T-helper 2 cell treated with Interferon-gamma antibody and Interleukin-4, amounts not matched to agents 5 μg/mL and 100 μg/mL, for 36 hours (primary cell): ENCODE data around the gene CCDC141.
"Not testable (repeated sequence)": the region's sequence is repeated elsewhere in the genome, so short reads cannot be mapped to it uniquely, and the experiment has no call there.

Source experiments
- DNase-seq: peaks from one replicate; pipeline ENCODE4 v3.0.0; 2021; ENCODE audit warnings: low spot score
- H3K27ac Mint-ChIP-seq: one replicate; pipeline ENCODE4 v1.8.0; 2021; ENCODE audit warnings: mild to moderate bottlenecking, mixed read lengths
- H3K27me3 Mint-ChIP-seq: one replicate; pipeline ENCODE4 v1.8.0; 2021; ENCODE audit warnings: low read depth, mixed read lengths
- H3K36me3 Mint-ChIP-seq: one replicate; pipeline ENCODE4 v1.8.0; 2021; ENCODE audit warnings: low read depth, mixed read lengths
- H3K4me1 Mint-ChIP-seq: one replicate; pipeline ENCODE4 v1.8.0; 2021; ENCODE audit warnings: low read depth, mixed read lengths
- H3K4me3 Mint-ChIP-seq: one replicate; pipeline ENCODE4 v1.8.0; 2022; ENCODE audit warnings: mild to moderate bottlenecking, moderate library complexity, mixed read lengths
- H3K9me3 Mint-ChIP-seq: one replicate; pipeline ENCODE4 v1.8.0; 2021; ENCODE audit warnings: mixed read lengths

The CCDC141 gene

GRCh38 chr2:179049546-179050311 is at the start of gene CCDC141:
CCDC141 (minus strand) TSS chr2:179050137; CDS start chr2:179049941, 196 bp downstream.
- Mint-ChIP-seq H3K4me3 (peak within 1 kb of the TSS; percentile 90), H3K27me3 (no peaks in the 10 kb centered on the region), H3K4me1 (peaks cover 51% of the 10 kb centered on the region), H3K36me3 (peaks cover 21% of the 10 kb centered on the region), H3K27ac (peak within 1 kb of the TSS; percentile 87), H3K9me3 (peaks cover 9% of the 10 kb centered on the region)
- peak; percentile 19 for DNase-seq

- peaks cover 6% of the 10 kb centered on the region for H3K9me3 Mint-ChIP-seq
- no peaks in the 10 kb centered on the region for H3K27me3 Mint-ChIP-seq
- H3K4me3 Mint-ChIP-seq: no peak overlapping the region
- H3K27ac Mint-ChIP-seq: no peak overlapping the region
- no peak for DNase-seq
- no peaks in the 10 kb centered on the region for H3K36me3 Mint-ChIP-seq
- H3K4me1 Mint-ChIP-seq: peaks cover 19% of the 10 kb centered on the region
These were observed 48.2 kb upstream of the CCDC141 start for GRCh38 chr2:179098080-179098689.

GRCh38 chr2:179097131-179097530 is 47.2 kb upstream of the CCDC141 start:
- DNase-seq: no peak
- H3K27me3 Mint-ChIP-seq: no peaks in the 10 kb centered on the region
- H3K4me3 Mint-ChIP-seq: no peak overlapping the region
- H3K27ac Mint-ChIP-seq: no peak overlapping the region
- H3K9me3 Mint-ChIP-seq: peaks cover 6% of the 10 kb centered on the region
- H3K4me1 Mint-ChIP-seq: peaks cover 19% of the 10 kb centered on the region
- H3K36me3 Mint-ChIP-seq: no peaks in the 10 kb centered on the region

- Mint-ChIP-seq H3K27ac (no peak overlapping the region), H3K9me3 (peaks cover 9% of the 10 kb centered on the region), H3K27me3 (no peaks in the 10 kb centered on the region), H3K4me3 (peak overlapping the region; percentile 35), H3K4me1 (peaks cover 19% of the 10 kb centered on the region), H3K36me3 (no peaks in the 10 kb centered on the region)
- no peak for DNase-seq
These were observed 46.2 kb upstream of the CCDC141 start for GRCh38 chr2:179096090-179096489.

GRCh38 chr2:179092912-179093311 is 43.0 kb upstream of the CCDC141 start:
- not testable (repeated sequence) for H3K4me3 Mint-ChIP-seq, H3K27ac Mint-ChIP-seq

GRCh38 chr2:179082697-179083096 is 32.8 kb upstream of the CCDC141 start:
- DNase-seq: no peak
- peaks cover 2% of the 10 kb centered on the region for H3K36me3 Mint-ChIP-seq
- H3K9me3 Mint-ChIP-seq: peaks cover 12% of the 10 kb centered on the region
- H3K4me1 Mint-ChIP-seq: peaks cover 3% of the 10 kb centered on the region
- H3K27ac Mint-ChIP-seq: no peak overlapping the region
- no peak overlapping the region for H3K4me3 Mint-ChIP-seq
- no peaks in the 10 kb centered on the region for H3K27me3 Mint-ChIP-seq

More at GRCh38 chr2:179092912-179093311, 43.0 kb upstream of the CCDC141 start:
- H3K36me3 Mint-ChIP-seq, DNase-seq, H3K27me3 Mint-ChIP-seq: not testable (repeated sequence)
- H3K4me1 Mint-ChIP-seq: peaks cover 19% of the 10 kb centered on the region
- peaks cover 16% of the 10 kb centered on the region for H3K9me3 Mint-ChIP-seq

- no peak overlapping the region for H3K4me3 Mint-ChIP-seq
- no peak overlapping the region for H3K27ac Mint-ChIP-seq
- no peak for DNase-seq
- peaks cover 17% of the 10 kb centered on the region for H3K9me3 Mint-ChIP-seq
- H3K36me3 Mint-ChIP-seq: peaks cover 2% of the 10 kb centered on the region
- H3K27me3 Mint-ChIP-seq: no peaks in the 10 kb centered on the region
- H3K4me1 Mint-ChIP-seq: peaks cover 3% of the 10 kb centered on the region
These were observed 32.0 kb upstream of the CCDC141 start for GRCh38 chr2:179081954-179082353.

- Mint-ChIP-seq H3K36me3 (no peaks in the 10 kb centered on the region), H3K9me3 (peaks cover 22% of the 10 kb centered on the region), H3K27me3 (no peaks in the 10 kb centered on the region), H3K4me3 (no peak overlapping the region), H3K27ac (no peak overlapping the region), H3K4me1 (peaks cover 4% of the 10 kb centered on the region)
- DNase-seq: no peak
These were observed 22.6 kb upstream of the CCDC141 start for GRCh38 chr2:179072527-179072926.

GRCh38 chr2:179071810-179072355 is 21.9 kb upstream of the CCDC141 start:
- H3K4me3 Mint-ChIP-seq: no peak overlapping the region
- H3K27ac Mint-ChIP-seq: no peak overlapping the region
- H3K36me3 Mint-ChIP-seq: no peaks in the 10 kb centered on the region
- peaks cover 4% of the 10 kb centered on the region for H3K4me1 Mint-ChIP-seq
- DNase-seq: no peak
- H3K9me3 Mint-ChIP-seq: peaks cover 19% of the 10 kb centered on the region
- H3K27me3 Mint-ChIP-seq: no peaks in the 10 kb centered on the region

GRCh38 chr2:179070895-179071294 is 21.0 kb upstream of the CCDC141 start:
- H3K27me3 Mint-ChIP-seq: no peaks in the 10 kb centered on the region
- H3K4me1 Mint-ChIP-seq: peaks cover 4% of the 10 kb centered on the region
- H3K27ac Mint-ChIP-seq: no peak overlapping the region
- H3K9me3 Mint-ChIP-seq: peaks cover 19% of the 10 kb centered on the region
- no peak overlapping the region for H3K4me3 Mint-ChIP-seq
- no peak for DNase-seq
- no peaks in the 10 kb centered on the region for H3K36me3 Mint-ChIP-seq

- H3K4me1 Mint-ChIP-seq: peaks cover 4% of the 10 kb centered on the region
- no peak overlapping the region for H3K27ac Mint-ChIP-seq
- no peaks in the 10 kb centered on the region for H3K36me3 Mint-ChIP-seq
- no peak for DNase-seq
- no peaks in the 10 kb centered on the region for H3K27me3 Mint-ChIP-seq
- no peak overlapping the region for H3K4me3 Mint-ChIP-seq
- H3K9me3 Mint-ChIP-seq: peaks cover 19% of the 10 kb centered on the region
These were observed 19.7 kb upstream of the CCDC141 start for GRCh38 chr2:179069685-179070084.

GRCh38 chr2:179068991-179069643 is 19.2 kb upstream of the CCDC141 start:
- no peak for DNase-seq
- peaks cover 19% of the 10 kb centered on the region for H3K9me3 Mint-ChIP-seq
- no peak overlapping the region for H3K27ac Mint-ChIP-seq
- no peak overlapping the region for H3K4me3 Mint-ChIP-seq
- no peaks in the 10 kb centered on the region for H3K27me3 Mint-ChIP-seq
- H3K4me1 Mint-ChIP-seq: peaks cover 4% of the 10 kb centered on the region
- no peaks in the 10 kb centered on the region for H3K36me3 Mint-ChIP-seq

GRCh38 chr2:179059026-179059700 is 9.2 kb upstream of the CCDC141 start:
- Mint-ChIP-seq H3K36me3 (no peaks in the 10 kb centered on the region), H3K9me3 (peaks cover 3% of the 10 kb centered on the region), H3K4me3 (no peak overlapping the region), H3K27ac (no peak overlapping the region), H3K27me3 (peaks cover 3% of the 10 kb centered on the region), H3K4me1 (no peaks in the 10 kb centered on the region)
- DNase-seq: no peak
